ENCODE measurements around the gene PLXNC1. TPM values are rescaled to one million over a fixed set of nuclear protein-coding genes. Genes with fewer than 3 reads are reported as not detected.

Gene PLXNC1
- polyA plus RNA-seq, 1 donor (not counting 4 experiments of a cell fraction or from before 2014, with no cell fraction given), result 0.17 TPM

DNA sequence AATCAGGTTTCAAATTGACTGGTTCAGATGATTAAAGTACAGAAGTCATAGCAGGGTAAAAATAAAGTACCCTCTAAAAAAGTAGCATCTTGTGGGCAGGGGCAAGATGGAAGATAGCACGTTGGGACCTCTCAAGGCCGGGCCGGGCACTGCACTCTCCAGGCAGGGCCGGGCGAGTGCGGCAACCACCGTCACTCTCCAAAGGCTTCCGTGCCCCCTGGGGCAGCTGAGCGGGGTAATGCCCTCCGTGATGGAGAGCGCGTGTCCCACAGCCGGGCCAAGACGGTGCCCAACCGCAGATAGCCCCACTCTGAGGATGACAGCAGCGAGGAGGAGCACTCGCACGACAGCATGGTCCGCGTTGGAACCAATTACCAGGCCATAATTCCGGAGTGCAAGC is 8.6 kb upstream of the PLXNC1 start:
- FAIRE-seq (no peak), DNase-seq (ENCODE audit: low read depth, low spot score) (no peak)
- Histone ChIP-seq H3K27ac (ENCODE audit: control insufficient read depth, insufficient read depth, low read length) (no peak overlapping the region), H3K9ac (ENCODE audit: control insufficient read depth, extremely low read depth, insufficient read depth, low read length) (no peak overlapping the region), H2AFZ (ENCODE audit: control insufficient read depth, low read length) (no peak overlapping the region), H3K79me2 (ENCODE audit: control insufficient read depth, insufficient read depth, low read length) (no peaks in the 10 kb centered on the region), H3K4me1 (ENCODE audit: control insufficient read depth, extremely low read depth, insufficient read depth, low read length) (no peaks in the 10 kb centered on the region), H3K36me3 (ENCODE audit: control insufficient read depth in 2 of 2, extremely low read depth in 1 of 2, insufficient read depth in 2 of 2, low read length in 2 of 2) (no peaks in the 10 kb centered on the region), H3K9me3 (ENCODE audit: control insufficient read depth, low read depth, low read length) (no peaks in the 10 kb centered on the region), H3K9me1 (ENCODE audit: control insufficient read depth, extremely low read depth, insufficient read depth, low read length) (no peaks in the 10 kb centered on the region), H3K27me3 (ENCODE audit: control insufficient read depth, extremely low read depth, insufficient read depth, low read length) (peaks cover 7% of the 10 kb centered on the region), H4K20me1 (ENCODE audit: control insufficient read depth, extremely low read depth, insufficient read depth, low read length) (no peaks in the 10 kb centered on the region), H3K4me2 (ENCODE audit: control insufficient read depth, extremely low read depth, insufficient read depth, low read depth, low read length) (no peak overlapping the region), H3K4me3 (ENCODE audit: control insufficient read depth in 2 of 3, extremely low read depth in 1 of 3, insufficient read depth in 2 of 3, low read depth in 1 of 3, low read length in 3 of 3) (no peak overlapping the region)
- dilution Hi-C loops (cut with MboI; ENCODE audit: extremely low pct_ligation_motif_present, low sequenced_read_pairs), result no loop called here
- TF ChIP-seq, protein P1, sequence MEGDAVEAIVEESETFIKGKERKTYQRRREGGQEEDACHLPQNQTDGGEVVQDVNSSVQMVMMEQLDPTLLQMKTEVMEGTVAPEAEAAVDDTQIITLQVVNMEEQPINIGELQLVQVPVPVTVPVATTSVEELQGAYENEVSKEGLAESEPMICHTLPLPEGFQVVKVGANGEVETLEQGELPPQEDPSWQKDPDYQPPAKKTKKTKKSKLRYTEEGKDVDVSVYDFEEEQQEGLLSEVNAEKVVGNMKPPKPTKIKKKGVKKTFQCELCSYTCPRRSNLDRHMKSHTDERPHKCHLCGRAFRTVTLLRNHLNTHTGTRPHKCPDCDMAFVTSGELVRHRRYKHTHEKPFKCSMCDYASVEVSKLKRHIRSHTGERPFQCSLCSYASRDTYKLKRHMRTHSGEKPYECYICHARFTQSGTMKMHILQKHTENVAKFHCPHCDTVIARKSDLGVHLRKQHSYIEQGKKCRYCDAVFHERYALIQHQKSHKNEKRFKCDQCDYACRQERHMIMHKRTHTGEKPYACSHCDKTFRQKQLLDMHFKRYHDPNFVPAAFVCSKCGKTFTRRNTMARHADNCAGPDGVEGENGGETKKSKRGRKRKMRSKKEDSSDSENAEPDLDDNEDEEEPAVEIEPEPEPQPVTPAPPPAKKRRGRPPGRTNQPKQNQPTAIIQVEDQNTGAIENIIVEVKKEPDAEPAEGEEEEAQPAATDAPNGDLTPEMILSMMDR (optimal IDR thresholded peaks at IDR 0.05 in 1 of 3, IDR thresholded peaks at IDR 0.05 in 1 of 3, conservative IDR thresholded peaks at IDR 0.05 in 1 of 3; ENCODE audit: extremely low read depth in 1 of 3, insufficient read depth in 2 of 3, low read length in 3 of 3), result no peak
- TF ChIP-seq EZH2 (IDR thresholded peaks at IDR 0.05; ENCODE audit: low read length), result no peak

DNA sequence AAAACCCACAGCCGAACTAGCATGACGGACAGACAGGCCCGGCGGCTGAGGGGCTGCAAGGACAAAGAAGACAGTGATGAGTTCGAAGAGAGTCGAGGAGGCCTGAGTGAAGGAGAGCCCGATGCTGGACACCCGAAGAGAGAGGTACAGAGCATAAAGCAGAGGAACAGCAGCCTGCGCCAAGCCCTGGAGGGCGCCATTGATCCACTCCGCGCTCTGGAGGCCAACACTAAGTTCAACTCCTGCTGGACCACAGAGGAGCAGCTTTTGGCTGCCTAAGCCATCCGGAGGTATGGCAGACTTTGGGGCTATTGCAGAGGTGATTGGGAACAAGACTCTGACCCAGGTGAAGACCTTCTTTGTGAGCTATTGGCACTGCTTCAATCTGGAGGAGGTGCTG is 7.8 kb upstream of the PLXNC1 start:
- DNase-seq (ENCODE audit: low read depth, low spot score) (no peak), FAIRE-seq (no peak)
- Histone ChIP-seq H3K9me3 (ENCODE audit: control insufficient read depth, low read depth, low read length) (no peaks in the 10 kb centered on the region), H3K79me2 (ENCODE audit: control insufficient read depth, insufficient read depth, low read length) (no peaks in the 10 kb centered on the region), H3K27ac (ENCODE audit: control insufficient read depth, insufficient read depth, low read length) (no peak overlapping the region), H3K36me3 (ENCODE audit: control insufficient read depth in 2 of 2, extremely low read depth in 1 of 2, insufficient read depth in 2 of 2, low read length in 2 of 2) (no peaks in the 10 kb centered on the region), H3K4me1 (ENCODE audit: control insufficient read depth, extremely low read depth, insufficient read depth, low read length) (no peaks in the 10 kb centered on the region), H2AFZ (ENCODE audit: control insufficient read depth, low read length) (no peak overlapping the region), H3K27me3 (ENCODE audit: control insufficient read depth, extremely low read depth, insufficient read depth, low read length) (peaks cover 12% of the 10 kb centered on the region), H3K9me1 (ENCODE audit: control insufficient read depth, extremely low read depth, insufficient read depth, low read length) (no peaks in the 10 kb centered on the region), H3K9ac (ENCODE audit: control insufficient read depth, extremely low read depth, insufficient read depth, low read length) (no peak overlapping the region), H4K20me1 (ENCODE audit: control insufficient read depth, extremely low read depth, insufficient read depth, low read length) (no peaks in the 10 kb centered on the region), H3K4me3 (ENCODE audit: control insufficient read depth in 2 of 3, extremely low read depth in 1 of 3, insufficient read depth in 2 of 3, low read depth in 1 of 3, low read length in 3 of 3) (no peak overlapping the region), H3K4me2 (ENCODE audit: control insufficient read depth, extremely low read depth, insufficient read depth, low read depth, low read length) (no peak overlapping the region)
- TF ChIP-seq, protein P1 (optimal IDR thresholded peaks at IDR 0.05 in 1 of 3, IDR thresholded peaks at IDR 0.05 in 1 of 3, conservative IDR thresholded peaks at IDR 0.05 in 1 of 3; ENCODE audit: extremely low read depth in 1 of 3, insufficient read depth in 2 of 3, low read length in 3 of 3), result peak; percentile 21 to 67 (median 51)
- TF ChIP-seq EZH2 (IDR thresholded peaks at IDR 0.05; ENCODE audit: low read length), result no peak
- dilution Hi-C loops (cut with MboI; ENCODE audit: extremely low pct_ligation_motif_present, low sequenced_read_pairs), result no loop called here
